Endothelial cell of umbilical vein (primary cell): ENCODE measurements around the gene CASP3. TPM values are rescaled to one million over a fixed set of nuclear protein-coding genes. Genes with fewer than 3 reads are reported as not detected.

ENCODE experiments used
- BruUV-seq: library from RNA; stranded (reverse); fragments of 400-500 nt; replicated peaks from 2 replicates; lab custom pipeline; 2021; lab: Mats Ljungman, UMichigan
- CTCF ChIA-PET: fragments of 300-600, 350-600 bp; sonication (Branson Sonifier 250); formaldehyde crosslinking; loops from one replicate; lab custom pipeline; 2021; ENCODE audit warnings: antibody characterized with exemption, inconsistent platforms; lab: Charles Lee
- POLR2A ChIA-PET: fragments of 300-600, 350-600 bp; sonication (Branson Sonifier 250); formaldehyde crosslinking; loops from one replicate; lab custom pipeline; 2021; ENCODE audit warnings: antibody characterized with exemption, inconsistent platforms; lab: Charles Lee
- DNase-seq: peaks from one replicate; pipeline ENCODE4 v3.0.0-alpha.2; 2011; ENCODE audit warnings: low read depth, low spot score
- FAIRE-seq: peaks from 2 replicates; lab custom pipeline; 2011; peaks lifted over from hg19 to GRCh38; lab: Jason Lieb, UNC
- H2AFZ ChIP-seq: 2 replicates; pipeline ENCODE4 v1.6.0; 2012; ENCODE audit warnings: low read depth, low read length, control low read depth, inconsistent platforms
- H3K27ac ChIP-seq: 2 replicates; pipeline ENCODE4 v1.5.1; 2011; ENCODE audit warnings: low read depth, mild to moderate bottlenecking, control low read depth, low read length, moderate library complexity; ENCODE audit not compliant: insufficient read depth
- H3K27me3 ChIP-seq, 2 experiments: 2 replicates each; pipeline versions ENCODE4 v1.6.0 to v1.6.1; 2011; ENCODE audit warnings: low read length in 2 of 2, mixed read lengths in 1 of 2; ENCODE audit not compliant: control insufficient read depth in 2 of 2, insufficient read depth in 2 of 2
- H3K36me3 ChIP-seq, 2 experiments: 2 replicates in 1 of 2; 3 replicates in 1 of 2; pipeline ENCODE4 v1.5.1; 2011; ENCODE audit warnings: low read length in 2 of 2, mild to moderate bottlenecking in 1 of 2, moderate library complexity in 1 of 2; ENCODE audit not compliant: control insufficient read depth in 2 of 2, insufficient read depth in 2 of 2; ENCODE audit errors: extremely low read depth in 1 of 2
- H3K4me1 ChIP-seq: 3 replicates; pipeline ENCODE4 v1.5.1; 2011; ENCODE audit warnings: mild to moderate bottlenecking, low read length; ENCODE audit not compliant: control insufficient read depth, insufficient read depth; ENCODE audit errors: extremely low read depth
- H3K4me2 ChIP-seq: 2 replicates; pipeline ENCODE4 v1.6.1; 2011; ENCODE audit warnings: low read length, control low read depth, mixed read lengths; ENCODE audit not compliant: insufficient read depth
- H3K4me3 ChIP-seq, 3 experiments: fragments of 200-600 bp in 1 of 3; sonication (generic), shearing (Covaris generic) in 1 of 3; replicated peaks in 1 of 3; 2 replicates each; pipeline ENCODE4 v1.5.1; 2011 to 2016; ENCODE audit warnings: control low read depth in 3 of 3, low read length in 3 of 3, mild to moderate bottlenecking in 2 of 3, inconsistent platforms in 1 of 3, low read depth in 1 of 3, moderate library complexity in 1 of 3; ENCODE audit not compliant: insufficient read depth in 1 of 3
- H3K79me2 ChIP-seq: 2 replicates; pipeline ENCODE4 v1.6.0; 2012; ENCODE audit warnings: low read length, inconsistent platforms; ENCODE audit not compliant: control insufficient read depth, insufficient read depth
- H3K9ac ChIP-seq: replicated peaks from 2 replicates; pipeline ENCODE3; 2011; ENCODE audit warnings: low read length, control low read depth; ENCODE audit not compliant: insufficient read depth; ENCODE audit errors: extremely low read depth
- H3K9me1 ChIP-seq: replicated peaks from 3 replicates; pipeline ENCODE4 v1.6.0; 2011; ENCODE audit warnings: mild to moderate bottlenecking, low read length; ENCODE audit not compliant: control insufficient read depth, insufficient read depth; ENCODE audit errors: extremely low read depth
- H3K9me3 ChIP-seq: replicated peaks from 2 replicates; pipeline ENCODE4 v1.5.1; 2012; ENCODE audit warnings: low read length, inconsistent platforms; ENCODE audit not compliant: control insufficient read depth, insufficient read depth
- H4K20me1 ChIP-seq: replicated peaks from 2 replicates; pipeline ENCODE3; 2011; ENCODE audit warnings: mild to moderate bottlenecking, low read length; ENCODE audit not compliant: control insufficient read depth, insufficient read depth; ENCODE audit errors: extremely low read depth
- EZH2 ChIP-seq: IDR thresholded peaks from 2 replicates; pipeline ENCODE4 v1.6.1; 2012; ENCODE audit warnings: borderline replicate concordance, low read depth, mild to moderate bottlenecking, moderate library complexity, low read length, inconsistent platforms; ENCODE audit not compliant: severe bottlenecking
- FOS ChIP-seq: IDR thresholded peaks from 2 replicates; pipeline ENCODE4 v1.6.1; 2011; ENCODE audit warnings: mild to moderate bottlenecking, low read length, moderate library complexity, borderline replicate concordance; ENCODE audit not compliant: insufficient read depth
- GATA2 ChIP-seq: IDR thresholded peaks from 2 replicates; pipeline ENCODE4 v1.7.0; 2011; ENCODE audit warnings: low read depth, mild to moderate bottlenecking, moderate library complexity, mixed read lengths, low read length; ENCODE audit not compliant: insufficient read length, insufficient read depth
- JUN ChIP-seq: IDR thresholded peaks from 2 replicates; pipeline ENCODE4 v1.6.1; 2011; ENCODE audit warnings: borderline replicate concordance, low read depth; ENCODE audit not compliant: insufficient read length, insufficient read depth
- MYC ChIP-seq: IDR thresholded peaks from one replicate; pipeline ENCODE4 v1.6.1; 2011; ENCODE audit warnings: mild to moderate bottlenecking, low read depth, low read length
- POLR2A ChIP-seq: IDR thresholded peaks from 2 replicates; pipeline ENCODE4 v1.6.1; 2012; ENCODE audit warnings: low read depth, mild to moderate bottlenecking, control low read depth, low read length
- POLR2AphosphoS5 ChIP-seq: IDR thresholded peaks from 2 replicates; pipeline ENCODE4 v1.6.1; 2012; ENCODE audit warnings: low read depth, mild to moderate bottlenecking, control low read depth, low read length, moderate library complexity; ENCODE audit not compliant: insufficient read depth
- dilution Hi-C: fragments of 300-500 bp; cut with MboI; formaldehyde crosslinking; loops from one replicate; pipeline ENCODE4 v1.15.0; 2019; ENCODE audit warnings: low sequenced_read_pairs; ENCODE audit not compliant: extremely low pct_ligation_motif_present
- intact Hi-C: fragments of 100-400 bp; cut with micrococcal nuclease; formaldehyde crosslinking; loops from one replicate; pipeline ENCODE4 v1.10.0; 2022
- polyA plus RNA-seq, 4 experiments: library from polyadenylated mRNA; depleted of rRNA in 3 of 4; stranded (reverse) in 3 of 4; unstranded in 1 of 4; fragments of >200 nt; gene quantifications; 2 replicates each; pipeline versions ENCODE4 v1.2.1 to v1.2.3, GENCODE V29; 2011 to 2012; ENCODE audit warnings: missing spikeins in 1 of 4
- total RNA-seq: library from RNA; stranded (reverse); gene quantifications from 2 replicates; pipeline ENCODE4 v1.2.3, GENCODE V29; 2021
- TF ChIP-seq, protein P1 (sequence below): IDR thresholded peaks from 2 replicates; pipeline ENCODE4 v1.6.1; 2011; ENCODE audit not compliant: insufficient read depth, insufficient read length
- TF ChIP-seq, protein P2 (sequence below), 2 donors: IDR thresholded peaks; 1 replicate in 1 of 2; 2 replicates in 1 of 2; pipeline ENCODE4 v1.5.1; 2011; ENCODE audit warnings: low read length in 2 of 2, mild to moderate bottlenecking in 2 of 2, moderate library complexity in 2 of 2, control low read depth in 1 of 2, inconsistent platforms in 1 of 2, low read depth in 1 of 2; ENCODE audit not compliant: insufficient read depth in 1 of 2; ENCODE audit errors: extremely low read depth in 1 of 2

The CASP3 gene
- total and polyA plus RNA-seq, 2 donors (not counting 3 experiments of a cell fraction or from before 2014, with no cell fraction given), result 26.0 to 54.5 TPM

DNA sequence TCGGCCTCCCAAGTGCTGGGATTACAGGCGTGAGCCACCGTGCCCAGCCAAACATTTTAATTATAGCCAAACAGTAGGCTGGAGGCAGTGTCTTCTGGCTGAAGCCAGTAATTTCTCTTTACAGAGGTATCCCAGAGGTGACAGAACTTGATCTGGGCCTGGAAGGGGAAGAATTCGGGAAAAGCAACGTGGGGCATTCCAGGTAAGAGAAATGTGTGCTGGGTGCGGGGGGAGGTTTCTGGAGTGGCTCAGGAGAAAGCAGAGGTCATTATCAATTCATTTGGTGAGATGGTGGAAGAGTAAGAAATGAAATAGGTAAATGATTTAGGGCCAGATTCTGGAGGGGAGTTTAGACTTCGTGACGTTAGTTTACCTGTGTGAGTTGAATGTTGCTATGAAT lies 2.7 kb upstream of the CASP3 start:
- Histone ChIP-seq H3K27me3 (no peaks in the 10 kb centered on the region), H3K27ac (no peak overlapping the region), H3K79me2 (peaks cover 31% of the 10 kb centered on the region), H3K4me3 (no peak overlapping the region), H3K4me1 (peaks cover 18% of the 10 kb centered on the region), H3K9me3 (no peaks in the 10 kb centered on the region), H3K9me1 (no peaks in the 10 kb centered on the region), H2AFZ (no peak overlapping the region), H4K20me1 (no peaks in the 10 kb centered on the region), H3K9ac (no peak overlapping the region), H3K4me2 (no peak overlapping the region), H3K36me3 (no peaks in the 10 kb centered on the region)
- no peak for FAIRE-seq
- BruUV-seq, result no TSS peak
- ChIA-PET CTCF (no interaction called here), POLR2A (no interaction called here)
- no peak for DNase-seq
- intact Hi-C loops, result loop anchor here (10.0 kb wide), 1 partner anchor 353 kb away; no protein-coding TSS in a partner anchor
- TF ChIP-seq, protein P1, sequence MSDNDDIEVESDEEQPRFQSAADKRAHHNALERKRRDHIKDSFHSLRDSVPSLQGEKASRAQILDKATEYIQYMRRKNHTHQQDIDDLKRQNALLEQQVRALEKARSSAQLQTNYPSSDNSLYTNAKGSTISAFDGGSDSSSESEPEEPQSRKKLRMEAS, result no peak
- TF ChIP-seq POLR2A, result no peak
- no peak for TF ChIP-seq FOS
- no peak for TF ChIP-seq MYC
- no peak for TF ChIP-seq JUN
- no peak for TF ChIP-seq POLR2AphosphoS5
- TF ChIP-seq GATA2, result no peak
- TF ChIP-seq, protein P2, sequence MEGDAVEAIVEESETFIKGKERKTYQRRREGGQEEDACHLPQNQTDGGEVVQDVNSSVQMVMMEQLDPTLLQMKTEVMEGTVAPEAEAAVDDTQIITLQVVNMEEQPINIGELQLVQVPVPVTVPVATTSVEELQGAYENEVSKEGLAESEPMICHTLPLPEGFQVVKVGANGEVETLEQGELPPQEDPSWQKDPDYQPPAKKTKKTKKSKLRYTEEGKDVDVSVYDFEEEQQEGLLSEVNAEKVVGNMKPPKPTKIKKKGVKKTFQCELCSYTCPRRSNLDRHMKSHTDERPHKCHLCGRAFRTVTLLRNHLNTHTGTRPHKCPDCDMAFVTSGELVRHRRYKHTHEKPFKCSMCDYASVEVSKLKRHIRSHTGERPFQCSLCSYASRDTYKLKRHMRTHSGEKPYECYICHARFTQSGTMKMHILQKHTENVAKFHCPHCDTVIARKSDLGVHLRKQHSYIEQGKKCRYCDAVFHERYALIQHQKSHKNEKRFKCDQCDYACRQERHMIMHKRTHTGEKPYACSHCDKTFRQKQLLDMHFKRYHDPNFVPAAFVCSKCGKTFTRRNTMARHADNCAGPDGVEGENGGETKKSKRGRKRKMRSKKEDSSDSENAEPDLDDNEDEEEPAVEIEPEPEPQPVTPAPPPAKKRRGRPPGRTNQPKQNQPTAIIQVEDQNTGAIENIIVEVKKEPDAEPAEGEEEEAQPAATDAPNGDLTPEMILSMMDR (IDR thresholded peaks at IDR 0.05; ENCODE audit: extremely low read depth in 1 of 2, insufficient read depth in 1 of 2, low read depth in 1 of 2, low read length in 2 of 2), result no peak
- no peak for TF ChIP-seq EZH2
- dilution Hi-C loops, result no loop called here
